NCI-H1694 treated with DMSO at 0.1 percent for 48 hours (cell line): ENCODE measurements around the gene KCNMB2.

ENCODE experiments used
- DNase-seq: peaks from one replicate; lab custom pipeline; 2025; lab: John Stamatoyannopoulos, UW

Gene KCNMB2

DNA sequence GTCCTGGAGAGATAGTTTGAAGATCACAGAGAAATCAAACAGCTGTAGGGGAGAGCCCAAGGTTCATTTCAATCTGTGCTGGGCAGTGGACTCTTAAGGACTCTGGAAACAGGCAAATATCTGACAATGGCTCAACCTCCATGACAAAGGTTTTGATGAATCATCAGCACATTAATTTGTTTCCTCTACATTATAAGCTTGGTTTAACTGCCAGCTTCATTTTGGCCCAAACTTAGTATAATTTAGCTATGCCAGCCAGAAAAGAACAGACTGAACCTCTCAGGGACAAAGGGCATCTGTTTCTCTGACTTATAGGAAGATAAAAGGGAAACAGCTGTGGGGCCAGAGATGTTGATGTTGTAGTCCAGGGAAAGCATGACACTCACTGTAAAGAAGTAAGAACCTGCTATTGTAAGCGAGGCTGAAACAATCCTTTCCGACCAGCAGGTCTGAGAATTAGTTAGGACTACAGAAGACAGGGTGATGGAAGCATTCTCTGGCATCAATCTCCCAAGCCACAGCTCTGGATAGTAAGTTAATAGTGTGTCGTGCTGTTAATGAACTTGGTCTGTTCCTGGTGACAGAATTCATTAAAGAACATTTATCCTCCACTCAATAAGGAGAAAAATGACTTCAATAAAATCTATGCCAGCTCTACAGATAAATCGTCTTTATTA, 110.1 kb downstream of the KCNMB2 start:
- DNase-seq = peak; percentile 23

DNA sequence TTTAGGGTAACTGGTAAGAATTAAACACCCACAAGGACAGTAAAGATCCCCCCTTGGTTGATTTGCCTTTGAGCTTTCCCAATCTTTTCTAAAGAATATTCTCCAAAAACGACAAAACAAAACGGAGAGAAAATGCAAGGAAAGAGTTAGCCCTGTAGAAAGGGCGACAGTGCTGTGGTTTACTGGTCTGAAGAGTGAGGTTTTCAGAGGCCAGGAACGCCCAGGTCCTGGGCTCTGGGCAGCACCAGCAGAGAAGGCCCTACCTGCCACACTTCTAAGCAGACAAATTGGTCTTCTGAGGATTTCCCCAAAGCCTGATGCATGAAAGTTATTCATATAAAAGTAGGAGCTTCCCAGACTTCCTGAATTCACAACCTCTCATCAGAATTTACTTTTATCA, 119.3 kb downstream of the KCNMB2 start:
- DNase-seq = no peak

GRCh38 chr3:178658694-178659325, 122.6 kb downstream of the KCNMB2 start:
- no peak for DNase-seq

GRCh38 chr3:178663201-178663934, 127.1 kb downstream of the KCNMB2 start:
- no peak for DNase-seq

- DNase-seq = no peak
Measured at GRCh38 chr3:178665747-178666146, 129.5 kb downstream of the KCNMB2 start.

- DNase-seq = no peak
Measured at GRCh38 chr3:178669022-178669601, 132.9 kb downstream of the KCNMB2 start.

- DNase-seq = no peak
Measured at GRCh38 chr3:178669758-178670157, 133.5 kb downstream of the KCNMB2 start.

DNA sequence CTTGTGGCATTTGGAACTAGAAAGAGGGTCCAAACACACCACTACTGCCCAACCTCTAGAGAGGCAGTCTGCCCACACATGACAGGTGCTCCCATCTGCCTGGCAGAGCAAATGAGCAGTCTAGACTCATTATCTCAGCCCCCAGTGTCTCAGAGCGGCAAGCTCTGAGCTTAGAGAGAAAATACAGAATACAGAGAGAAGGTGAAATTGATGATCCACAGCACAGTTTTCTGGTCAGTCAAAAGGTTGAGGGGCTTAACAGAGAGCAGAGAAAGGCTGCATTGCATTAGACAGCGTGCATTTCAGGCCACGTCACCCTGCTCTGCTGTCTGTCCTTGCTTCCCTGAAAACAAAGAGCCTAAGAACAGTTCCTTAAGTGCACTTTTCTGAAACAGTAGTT, 135.1 kb downstream of the KCNMB2 start:
- peak; percentile 7 for DNase-seq

DNA sequence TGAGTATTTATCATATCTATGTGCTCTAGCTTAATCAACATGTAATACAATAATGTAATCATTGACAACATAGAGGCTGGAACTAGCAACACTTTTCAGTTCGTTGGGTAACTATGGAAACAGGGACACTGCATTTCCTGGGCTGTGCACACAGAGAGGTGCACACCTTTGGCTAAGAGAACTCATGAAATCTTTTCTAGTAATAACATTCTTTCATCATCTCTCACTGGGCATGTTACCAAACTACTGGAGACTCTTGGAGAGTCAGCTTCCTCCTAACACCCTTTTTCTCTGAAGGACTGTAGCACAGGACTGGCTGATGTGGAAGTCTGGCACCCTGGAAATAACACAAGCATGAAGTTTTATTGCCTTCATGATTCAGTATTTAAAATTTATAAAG, 135.6 kb downstream of the KCNMB2 start:
- DNase-seq = no peak

GRCh38 chr3:178672275-178672674, 136.0 kb downstream of the KCNMB2 start:
- DNase-seq = no peak

DNA sequence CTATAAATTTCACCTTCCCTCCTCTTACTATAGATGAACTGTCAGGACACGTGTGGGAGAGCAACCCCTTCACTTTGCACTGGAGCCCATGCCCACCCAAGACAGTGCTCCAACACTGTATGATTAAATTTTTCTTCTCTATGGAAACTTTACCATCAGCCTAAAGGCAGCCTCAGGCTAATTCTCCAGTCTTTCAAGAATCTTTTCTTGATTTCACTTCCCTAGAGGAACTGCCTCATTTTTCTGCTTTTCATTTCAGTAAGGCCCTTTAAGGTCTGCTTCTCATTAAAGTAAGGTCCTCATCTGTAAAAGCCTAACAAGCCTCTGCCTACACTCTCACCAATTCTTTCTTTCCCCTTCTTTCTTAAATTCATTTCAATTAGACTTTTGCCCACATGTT, 137.3 kb downstream of the KCNMB2 start:
- no peak for DNase-seq

DNA sequence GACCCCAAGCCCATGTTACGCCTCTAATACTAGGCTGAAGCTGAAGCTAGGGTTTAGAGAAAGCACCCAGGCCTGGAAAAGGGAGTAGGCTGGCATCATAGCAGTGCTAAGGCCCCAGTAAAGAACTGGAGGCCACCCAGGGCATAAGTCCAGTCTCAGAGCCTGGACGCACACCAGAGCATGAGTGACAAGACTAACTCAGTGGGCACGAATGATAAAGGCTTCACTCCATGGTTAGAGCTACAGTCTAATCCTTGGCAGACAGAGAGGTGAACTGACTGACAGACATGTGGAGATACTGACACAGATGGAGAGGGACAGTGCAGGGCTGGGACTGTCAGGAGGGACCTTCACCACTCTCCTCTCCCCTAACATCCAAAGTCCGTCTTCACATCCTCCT, 139.8 kb downstream of the KCNMB2 start:
- DNase-seq = no peak

DNA sequence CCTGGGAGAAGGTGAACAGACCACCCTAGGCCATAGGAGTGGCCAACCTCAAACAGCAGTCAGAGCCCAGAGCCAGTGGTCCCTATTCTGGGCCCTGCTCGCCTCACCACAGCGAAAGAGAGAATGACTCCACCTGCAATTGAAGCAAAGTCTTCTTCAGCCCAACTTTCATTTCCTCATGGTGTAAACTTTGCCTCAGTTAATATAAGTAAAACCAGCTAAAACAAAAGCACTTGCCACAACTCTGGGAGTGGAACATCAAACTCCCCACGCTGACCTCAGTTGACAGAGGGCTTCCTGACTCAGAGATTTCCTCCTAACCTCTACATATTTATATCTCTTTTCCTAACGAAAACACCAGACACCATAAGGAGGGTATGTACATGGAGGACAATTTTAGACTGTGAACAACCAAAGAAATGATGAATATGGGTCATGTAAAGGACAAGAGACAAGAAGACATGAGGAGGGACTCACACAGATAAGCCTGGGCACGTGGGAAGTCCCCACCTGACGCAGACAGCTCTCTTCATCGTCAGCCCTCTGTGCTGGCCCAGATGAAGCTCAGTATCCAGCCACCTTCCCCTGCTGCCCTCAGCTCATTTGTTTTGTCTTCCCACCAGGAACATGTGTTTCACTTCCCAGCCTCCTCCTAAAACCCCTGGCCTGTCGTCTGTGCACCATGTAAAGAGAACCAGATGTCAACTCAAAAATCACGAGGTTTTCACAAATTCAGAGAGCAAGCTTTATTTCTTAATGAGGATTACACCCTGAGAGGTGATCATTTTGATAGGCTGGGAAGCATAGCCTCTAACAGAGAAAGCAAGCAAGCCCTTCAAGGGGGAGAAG, 140.9 kb downstream of the KCNMB2 start:
- DNase-seq = no peak

GRCh38 chr3:178677961-178678360, 141.7 kb downstream of the KCNMB2 start:
- no peak for DNase-seq

DNA sequence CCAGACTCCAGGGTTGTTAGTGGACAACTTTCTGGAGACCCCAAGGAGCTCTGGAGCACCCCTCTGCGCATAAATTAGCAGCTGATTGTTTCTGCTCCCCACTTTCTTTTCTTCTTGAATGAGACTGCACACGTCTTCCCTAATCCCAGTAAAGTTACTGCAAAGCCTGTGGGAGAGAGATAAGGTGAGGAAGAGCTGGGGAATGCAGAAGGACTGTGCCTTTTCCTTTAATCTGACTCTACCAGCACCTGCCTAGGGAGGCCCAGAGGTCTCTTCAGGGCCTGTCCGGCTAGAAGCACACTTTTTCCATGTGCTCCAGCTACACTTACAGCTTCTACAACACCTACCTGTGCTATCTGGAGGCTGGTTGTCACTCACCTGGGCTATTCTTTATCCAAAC, 143.8 kb downstream of the KCNMB2 start:
- no peak for DNase-seq

- DNase-seq = no peak
Measured at GRCh38 chr3:178680489-178680888, 144.3 kb downstream of the KCNMB2 start.

DNA sequence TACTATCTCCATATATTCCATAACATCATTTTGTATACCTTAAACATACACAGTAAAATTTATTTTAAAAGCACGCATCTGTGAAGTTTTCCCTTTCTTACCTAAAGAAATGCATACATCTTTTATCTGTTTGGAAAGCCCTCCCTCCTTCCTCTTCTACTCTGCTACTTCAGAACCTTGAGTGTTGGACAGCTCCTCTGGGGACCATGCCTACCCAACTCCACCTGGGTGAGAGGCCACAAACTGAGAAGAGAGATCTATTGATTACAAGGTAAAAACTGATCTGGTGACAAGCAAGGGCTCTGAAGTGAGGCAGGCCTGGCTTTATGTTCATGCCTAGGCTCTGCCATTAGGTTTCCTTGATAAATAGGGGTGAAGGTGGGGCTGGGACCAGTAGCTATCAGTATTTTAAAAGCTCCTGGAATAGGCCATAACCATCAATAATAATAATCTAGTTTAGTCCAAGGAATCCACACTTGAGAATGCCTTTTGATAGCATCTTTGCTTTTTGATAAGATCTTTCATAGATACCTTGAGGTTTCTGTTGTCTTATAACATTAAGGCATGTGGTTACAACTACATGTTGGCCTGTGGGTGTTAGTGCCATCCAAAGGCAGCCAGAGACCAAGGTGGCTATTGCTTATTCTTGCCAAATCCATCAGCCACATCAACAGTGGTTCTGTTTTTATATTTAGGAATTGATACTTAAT, 148.8 kb downstream of the KCNMB2 start:
- DNase-seq = no peak

DNA sequence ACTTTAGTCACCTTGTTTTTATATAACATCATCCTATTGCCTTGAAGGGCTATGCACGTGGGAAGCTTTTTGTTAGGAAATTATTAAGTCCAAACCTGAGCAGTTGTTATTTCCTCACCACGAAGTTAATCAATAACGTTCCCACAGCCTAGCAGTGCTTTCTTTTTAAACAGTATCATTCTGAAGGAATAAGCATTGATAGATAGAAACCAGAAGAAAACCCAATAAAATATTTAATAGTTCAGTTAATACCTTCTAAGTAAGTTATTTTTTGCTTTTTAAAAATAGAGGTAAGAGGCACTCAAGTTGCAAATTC, 149.3 kb downstream of the KCNMB2 start:
- DNase-seq = no peak

DNA sequence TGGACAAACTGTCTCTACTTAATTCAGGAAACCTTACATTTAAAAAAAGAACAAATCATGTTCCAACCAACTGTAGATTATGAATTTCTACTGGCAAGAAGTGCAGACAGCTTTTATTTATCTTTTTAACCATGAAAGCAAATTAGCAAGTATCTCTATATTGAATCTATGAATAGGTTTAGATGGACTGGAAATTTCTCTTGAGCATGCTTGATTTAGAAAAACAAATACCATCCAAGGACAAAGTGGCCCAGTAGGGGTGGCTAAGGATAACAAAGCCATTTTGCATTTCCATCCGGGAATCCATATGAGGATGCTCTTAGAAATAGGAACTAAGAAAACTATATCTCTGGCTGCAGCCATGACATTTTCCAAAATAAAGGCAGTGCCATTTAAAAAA, 150.6 kb downstream of the KCNMB2 start:
- DNase-seq = no peak

GRCh38 chr3:178690571-178690970, 154.3 kb downstream of the KCNMB2 start:
- DNase-seq = no peak

DNA sequence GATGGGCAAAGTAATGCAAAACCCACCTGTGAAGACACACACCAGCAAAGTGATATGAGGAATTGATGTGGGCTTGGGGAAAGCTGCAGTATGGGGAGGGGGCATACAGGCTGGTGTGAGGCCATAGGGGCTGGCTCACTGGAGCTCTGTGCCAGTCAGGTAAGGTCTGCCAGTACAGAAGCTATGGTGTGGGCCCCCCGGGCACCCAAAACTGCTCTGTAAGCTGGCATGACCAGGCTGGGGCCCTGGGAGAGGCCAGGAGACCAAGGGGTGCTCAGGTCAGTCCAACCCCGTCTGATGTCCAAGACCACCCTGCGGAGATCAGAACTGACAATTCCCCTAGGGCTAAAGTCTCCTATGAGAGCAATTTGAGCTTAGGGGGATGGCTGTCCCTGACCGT, 163.1 kb downstream of the KCNMB2 start:
- no peak for DNase-seq

- DNase-seq = no peak
Measured at GRCh38 chr3:178699810-178700209, 163.6 kb downstream of the KCNMB2 start.
